Measurements from ENCODE around the gene SLC22A4.

DNA sequence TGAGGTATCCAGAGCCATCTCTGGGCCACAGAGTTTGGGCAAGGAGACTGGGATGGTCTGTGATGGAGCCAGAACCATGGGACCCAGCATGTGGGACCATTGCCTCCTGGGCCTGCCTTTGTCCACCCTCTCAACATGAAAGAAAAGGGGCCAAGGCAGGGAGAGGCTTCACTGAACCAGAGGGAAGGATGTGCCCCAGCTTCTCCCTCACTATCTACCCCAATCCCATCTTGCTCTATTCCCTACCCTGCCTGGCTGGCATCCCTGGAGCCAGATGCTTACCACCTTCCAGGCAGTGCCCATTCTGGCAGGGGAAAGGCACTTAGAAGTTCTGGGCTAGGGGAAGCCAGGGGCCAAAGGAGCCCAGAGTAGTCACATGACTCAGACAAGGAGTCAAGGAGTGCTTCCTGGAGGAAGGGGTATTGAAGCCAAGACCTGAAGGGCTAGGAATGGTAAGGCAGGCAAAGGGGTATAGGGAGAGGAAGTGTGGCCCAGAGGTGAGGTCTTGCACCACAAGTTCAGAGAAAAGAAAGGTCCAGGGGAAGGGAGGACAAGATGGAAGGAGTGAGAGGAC is 26.9 kb upstream of the SLC22A4 start:
- TF ChIP-seq FOXM1 (IDR thresholded peaks at IDR 0.05; ENCODE audit: borderline replicate concordance, low read depth) (no peak), EP300 (IDR thresholded peaks at IDR 0.05; ENCODE audit: borderline replicate concordance) (no peak), TEAD4 (IDR thresholded peaks at IDR 0.05) (no peak), NFIC (IDR thresholded peaks at IDR 0.05) (no peak), CEBPB (IDR thresholded peaks at IDR 0.05) (no peak), RAD21 (IDR thresholded peaks at IDR 0.05; ENCODE audit: low read depth) (no peak), REST (IDR thresholded peaks at IDR 0.05; ENCODE audit: low read depth) (no peak), EGR1 (IDR thresholded peaks at IDR 0.05) (no peak), TAF1 (IDR thresholded peaks at IDR 0.05; ENCODE audit: low read depth) (no peak)

Data from Ishikawa (cell line).